ENCODE results near the gene ZNF771.

ZNF771 gene

GRCh38 chr16:30397776-30398660 is 9.4 kb upstream of the ZNF771 start:
- no peak for DNase-seq (ENCODE audit: low read depth in 2 of 2, low spot score in 1 of 2)

- DNase-seq (ENCODE audit: low read depth in 2 of 2, low spot score in 1 of 2), result no peak
Measured at GRCh38 chr16:30398661-30399434, 8.6 kb upstream of the ZNF771 start.

- no peak for DNase-seq (ENCODE audit: low read depth in 2 of 2, low spot score in 1 of 2)
Measured at GRCh38 chr16:30399435-30400186, 7.8 kb upstream of the ZNF771 start.

- DNase-seq (ENCODE audit: low read depth in 2 of 2, low spot score in 1 of 2), result no peak
Measured at GRCh38 chr16:30401768-30402425, 5.5 kb upstream of the ZNF771 start.

GRCh38 chr16:30406795-30407101 is 658 bp upstream of the ZNF771 start:
- DNase-seq (ENCODE audit: low read depth in 2 of 2, low spot score in 1 of 2), result no peak

GRCh38 chr16:30407804-30408534 is 563 bp downstream of the ZNF771 start:
- no peak for DNase-seq (ENCODE audit: low read depth in 2 of 2, low spot score in 1 of 2)

GRCh38 chr16:30409125-30410060 is 2.0 kb downstream of the ZNF771 start:
- DNase-seq (ENCODE audit: low read depth in 2 of 2, low spot score in 1 of 2), result peak; percentile 81 to 96

GRCh38 chr16:30413112-30413806 is 5.9 kb downstream of the ZNF771 start:
- DNase-seq (ENCODE audit: low read depth in 2 of 2, low spot score in 1 of 2), result no peak

- DNase-seq (ENCODE audit: low read depth in 2 of 2, low spot score in 1 of 2), result no peak
Measured at GRCh38 chr16:30414159-30414558, 6.8 kb downstream of the ZNF771 start.

- no peak for DNase-seq (ENCODE audit: low read depth in 2 of 2, low spot score in 1 of 2)
Measured at GRCh38 chr16:30416047-30416603, 8.7 kb downstream of the ZNF771 start.

- DNase-seq (ENCODE audit: low read depth in 2 of 2, low spot score in 1 of 2), result no peak
Measured at GRCh38 chr16:30416624-30417528, 9.5 kb downstream of the ZNF771 start.

GRCh38 chr16:30417529-30418349 is 10.3 kb downstream of the ZNF771 start:
- peak; percentile 61 to 81 for DNase-seq (ENCODE audit: low read depth in 2 of 2, low spot score in 1 of 2)

- no peak for DNase-seq (ENCODE audit: low read depth in 2 of 2, low spot score in 1 of 2)
Measured at GRCh38 chr16:30418350-30419181, 11.2 kb downstream of the ZNF771 start.

GRCh38 chr16:30421010-30421409 is 13.6 kb downstream of the ZNF771 start:
- no peak for DNase-seq (ENCODE audit: low read depth in 2 of 2, low spot score in 1 of 2)

- no peak for DNase-seq (ENCODE audit: low read depth in 2 of 2, low spot score in 1 of 2)
Measured at GRCh38 chr16:30428055-30428454, 20.6 kb downstream of the ZNF771 start.

- no peak for DNase-seq (ENCODE audit: low read depth in 2 of 2, low spot score in 1 of 2)
Measured at GRCh38 chr16:30429418-30429677, 21.9 kb downstream of the ZNF771 start.

Measured in stimulated activated CD8-positive, alpha-beta memory T cell treated with anti-CD3 and anti-CD28 coated beads, Interleukin-4, amount 100 ng/mL, for 4 hours (primary cell).